NCI-H1694 treated with DMSO at 0.1 percent for 48 hours (cell line): ENCODE measurements around the gene AEBP1.

Source experiments
- DNase-seq: peaks from one replicate; lab custom pipeline; 2025; lab: John Stamatoyannopoulos, UW

Gene AEBP1

GRCh38 chr7:44142028-44142427 lies 37.9 kb downstream of the AEBP1 start:
- DNase-seq, result no peak

GRCh38 chr7:44143646-44144250 lies 39.6 kb downstream of the AEBP1 start:
- DNase-seq, result peak; percentile 19

DNA sequence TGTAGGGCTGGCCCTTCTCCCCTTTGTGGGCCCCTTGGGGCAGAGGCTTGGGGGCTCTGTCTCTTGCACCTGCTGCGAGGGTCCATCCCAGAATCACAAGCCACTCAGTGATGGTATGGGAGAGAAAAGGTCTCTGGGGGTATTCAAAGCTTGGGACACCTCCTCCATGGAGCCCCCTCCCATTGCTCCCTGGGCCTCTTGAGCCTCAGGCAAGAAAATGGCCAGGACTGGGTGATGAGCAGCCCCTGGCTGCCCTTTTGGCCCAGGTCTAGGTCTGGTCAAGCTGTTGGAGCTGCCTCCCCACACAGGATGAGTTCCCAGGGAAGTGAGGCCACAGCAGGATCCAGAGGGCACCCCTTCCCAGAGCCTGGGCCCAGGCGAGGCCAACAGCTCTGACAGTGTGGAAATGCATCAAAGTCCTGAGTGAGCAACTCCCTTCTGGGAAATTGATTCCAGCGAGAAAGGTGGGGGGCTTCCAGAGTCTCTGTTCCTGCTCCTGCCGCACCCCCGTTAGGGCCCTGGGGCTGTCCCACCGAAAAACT lies 40.4 kb downstream of the AEBP1 start:
- DNase-seq, result no peak

DNA sequence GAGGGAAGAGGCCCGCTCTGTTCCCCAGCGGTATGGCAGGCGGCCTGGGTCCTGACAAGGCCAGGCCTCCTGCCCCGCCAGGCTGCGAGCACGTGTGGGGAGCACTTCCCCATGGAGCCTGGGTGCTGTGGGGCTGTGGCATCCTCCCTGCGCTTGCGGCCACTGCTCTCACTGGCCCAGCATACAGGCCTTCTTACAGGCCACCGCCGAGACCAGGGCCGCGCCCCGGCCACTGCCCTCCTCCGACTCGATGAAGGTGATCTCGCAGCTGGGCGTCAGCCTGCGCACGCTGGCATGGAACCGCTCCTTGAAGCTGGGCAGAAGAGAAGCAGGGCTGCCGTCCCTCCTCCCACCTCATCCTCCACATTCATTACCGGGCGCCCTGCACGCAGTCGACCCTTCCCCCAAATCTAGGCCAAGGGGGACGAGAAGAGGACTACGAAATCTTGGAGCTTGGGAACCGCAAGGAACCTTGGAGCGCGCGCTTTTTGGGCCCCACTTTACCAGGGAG lies 40.9 kb downstream of the AEBP1 start:
- DNase-seq, result no peak

DNA sequence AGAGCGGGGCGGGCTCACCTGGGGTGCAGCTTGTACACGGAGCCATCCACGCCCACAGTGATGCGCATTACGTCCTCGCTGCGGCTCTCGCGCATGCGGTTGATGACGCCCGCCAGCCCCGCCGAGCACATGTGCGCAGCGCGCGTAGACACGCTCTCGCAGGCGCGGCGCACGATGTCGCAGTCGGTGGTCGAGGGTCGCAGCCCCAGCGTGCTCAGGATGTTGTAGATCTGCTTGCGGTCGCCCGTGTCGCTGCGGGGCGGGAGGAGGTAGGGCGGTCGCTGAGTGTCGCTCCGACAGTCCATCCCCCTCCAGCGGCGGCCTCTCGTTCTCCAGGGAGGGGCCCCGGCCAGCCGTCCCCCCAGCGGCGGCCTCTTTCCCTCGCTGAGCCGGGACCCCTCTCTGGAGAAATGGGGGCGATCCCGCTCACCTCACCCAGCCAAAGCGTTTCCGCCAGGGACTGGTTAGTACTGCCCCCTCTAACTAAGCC lies 41.4 kb downstream of the AEBP1 start:
- no peak for DNase-seq

GRCh38 chr7:44145969-44146911 lies 42.1 kb downstream of the AEBP1 start:
- no peak for DNase-seq

DNA sequence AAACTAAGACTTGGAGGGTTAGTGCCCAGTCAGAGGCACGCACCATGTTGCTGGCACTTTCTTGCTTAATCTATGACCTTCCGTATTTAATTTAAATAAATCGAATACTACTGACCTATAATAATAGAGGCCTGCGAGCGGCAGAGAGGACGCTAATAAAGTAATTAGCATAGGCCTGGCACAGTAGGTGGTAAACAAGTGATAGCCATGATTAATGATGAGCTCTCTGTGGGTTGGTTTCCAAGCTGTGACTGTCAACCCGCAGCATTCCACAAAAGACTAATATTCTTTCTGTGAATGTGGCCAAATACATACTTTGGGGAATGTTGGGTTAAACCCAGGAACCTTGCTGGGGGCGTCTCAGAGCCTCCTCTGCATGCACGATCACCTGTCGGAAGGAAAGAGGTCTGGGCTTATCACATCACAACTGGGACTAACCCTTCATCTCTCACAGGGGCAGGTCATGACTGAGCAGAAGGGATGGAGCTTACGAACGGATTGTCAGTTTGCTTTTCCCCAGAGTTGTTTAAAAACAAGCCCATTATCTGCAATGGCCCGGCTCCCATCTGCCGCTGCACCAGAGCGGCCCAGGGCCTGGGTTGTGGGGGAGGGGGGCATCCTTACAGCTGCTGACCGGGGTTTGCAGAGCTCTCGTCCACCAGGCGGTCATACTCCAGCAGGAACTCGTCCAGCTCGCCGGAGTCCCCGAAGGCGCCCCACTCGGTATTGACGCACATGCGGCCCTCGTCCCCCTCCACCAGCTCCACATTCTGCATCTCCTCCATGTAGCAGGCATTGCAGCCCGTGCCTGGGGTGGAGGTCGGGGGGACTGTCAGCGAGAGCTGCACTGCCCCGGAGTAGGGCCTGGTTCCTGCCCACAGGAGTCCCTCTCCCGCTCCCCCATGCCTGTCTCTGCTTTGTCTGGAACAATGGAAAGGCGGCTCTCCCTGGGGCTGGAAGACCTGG lies 43.2 kb downstream of the AEBP1 start:
- peak; percentile 33 for DNase-seq

- DNase-seq, result no peak
Observed at GRCh38 chr7:44148166-44148565, 44.0 kb downstream of the AEBP1 start.

GRCh38 chr7:44148961-44149536 lies 44.9 kb downstream of the AEBP1 start:
- DNase-seq, result no peak

- DNase-seq, result no peak
Observed at GRCh38 chr7:44149571-44150465, 45.7 kb downstream of the AEBP1 start.

GRCh38 chr7:44150466-44150832 lies 46.3 kb downstream of the AEBP1 start:
- no peak for DNase-seq

- no peak for DNase-seq
Observed at GRCh38 chr7:44150966-44151941, 47.1 kb downstream of the AEBP1 start.

- no peak for DNase-seq
Observed at GRCh38 chr7:44151956-44152355, 47.8 kb downstream of the AEBP1 start.

- DNase-seq, result no peak
Observed at GRCh38 chr7:44152971-44153947, 49.1 kb downstream of the AEBP1 start.

DNA sequence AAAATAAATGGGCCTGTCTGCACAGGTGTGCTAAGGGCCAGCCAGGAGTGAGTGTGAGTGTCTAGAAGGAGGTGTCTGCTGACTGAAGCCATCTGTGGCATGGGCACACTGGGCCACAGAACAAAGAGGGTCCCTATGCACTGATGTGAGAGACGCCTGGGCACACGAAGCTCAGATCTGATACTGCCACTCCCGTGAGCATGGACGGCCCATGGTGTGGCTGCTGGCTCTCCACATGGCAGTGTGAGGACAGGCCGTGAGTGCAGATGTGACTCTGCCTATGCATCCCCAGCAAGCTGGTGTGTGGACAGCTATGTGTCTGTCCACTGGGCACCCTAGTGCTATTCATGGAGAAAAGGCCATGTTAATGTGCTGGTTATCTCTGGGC lies 49.8 kb downstream of the AEBP1 start:
- no peak for DNase-seq

DNA sequence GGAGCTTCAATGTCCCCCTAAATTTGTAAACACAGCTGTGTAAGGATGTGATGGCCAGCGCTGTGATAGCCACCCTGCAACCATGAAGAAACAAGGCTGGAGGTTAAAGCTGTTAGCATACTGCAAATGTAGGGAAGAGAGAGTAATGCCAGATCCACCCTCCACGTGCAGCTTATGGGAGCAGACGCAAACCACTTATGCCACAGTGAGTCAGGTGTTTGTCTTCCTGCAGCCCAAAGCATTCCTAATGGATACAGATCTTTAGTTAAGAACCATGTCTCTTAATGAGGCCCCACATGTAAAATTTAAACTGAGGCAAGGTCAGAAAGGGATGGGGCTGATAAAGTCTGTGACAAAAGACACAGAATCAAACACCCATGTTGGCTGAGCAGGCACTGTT lies 50.6 kb downstream of the AEBP1 start:
- no peak for DNase-seq
